ENCODE results near the gene MPHOSPH9. TPM values are rescaled to one million over a fixed set of nuclear protein-coding genes. Genes with fewer than 3 reads are reported as not detected.
A peak's percentile ranks its signal among the peaks of the same experiment; 100 is the strongest.

The MPHOSPH9 gene
- total RNA-seq, 2 experiments from 2014 or later, result 134 to 162 TPM

GRCh38 chr12:123150744-123151456 is 82.0 kb downstream of the MPHOSPH9 start, which contains the start of gene PITPNM2:
Gene PITPNM2 (minus strand): TSS chr12:123151090. CDS start chr12:123034590, 116,500 bp downstream.
- Mint-ChIP-seq H3K4me1 (peaks cover 40% of the 10 kb centered on the region), H3K36me3 (ENCODE audit: low read depth) (peaks cover 43% of the 10 kb centered on the region), H3K9me3 (no peaks in the 10 kb centered on the region), H3K27me3 (peaks cover 11% of the 10 kb centered on the region), H3K4me3 (peak within 1 kb of the TSS; percentile 79), H3K27ac (peak within 1 kb of the TSS; percentile 81)
- ChIA-PET CTCF (interaction anchor here (0.6 to 2.4 kb wide), 9 partner anchors 11 to 217 kb away, joined by 3 to 9 read pairs (median 4); partner anchors contain the start of genes MPHOSPH9 and MTRFR), POLR2A (interaction anchor here (0.6 kb wide), 2 partner anchors 100 to 118 kb away, joined by 3 read pairs; no protein-coding TSS in a partner anchor)
- peak; percentile 61 for DNase-seq

- POLR2A ChIA-PET, result interaction anchor here (0.6 kb wide), 1 partner anchor 99 kb away, joined by 3 read pairs; no protein-coding TSS in a partner anchor
- CTCF ChIA-PET, result interaction anchor here (0.6 to 1.9 kb wide), 4 partner anchors 18 to 216 kb away, joined by 3 to 9 read pairs (median 4); no protein-coding TSS in a partner anchor
Observed at GRCh38 chr12:123150275-123150743, 82.6 kb downstream of the MPHOSPH9 start.

GRCh38 chr12:123149501-123150274 is 83.3 kb downstream of the MPHOSPH9 start:
- H3K9me3 Mint-ChIP-seq, result no peaks in the 10 kb centered on the region
- peak overlapping the region; percentile 81 for H3K27ac Mint-ChIP-seq
- DNase-seq, result no peak
- H3K4me1 Mint-ChIP-seq, result peaks cover 40% of the 10 kb centered on the region
- ChIA-PET POLR2A (no interaction called here), CTCF (interaction anchor here (1.7 to 1.9 kb wide), 2 partner anchors 18 to 106 kb away, joined by 3 to 9 read pairs; no protein-coding TSS in a partner anchor)
- peaks cover 45% of the 10 kb centered on the region for H3K36me3 Mint-ChIP-seq (ENCODE audit: low read depth)
- peak overlapping the region; percentile 79 for H3K4me3 Mint-ChIP-seq
- peaks cover 11% of the 10 kb centered on the region for H3K27me3 Mint-ChIP-seq

More at GRCh38 chr12:123150275-123150743, 82.6 kb downstream of the MPHOSPH9 start:
- Mint-ChIP-seq H3K36me3 (ENCODE audit: low read depth) (peaks cover 44% of the 10 kb centered on the region), H3K27ac (peak overlapping the region; percentile 57), H3K27me3 (peaks cover 11% of the 10 kb centered on the region), H3K4me3 (peak overlapping the region; percentile 79), H3K4me1 (peaks cover 40% of the 10 kb centered on the region), H3K9me3 (no peaks in the 10 kb centered on the region)
- DNase-seq, result peak; percentile 18

GRCh38 chr12:123149088-123149487 is 83.9 kb downstream of the MPHOSPH9 start:
- Mint-ChIP-seq H3K4me1 (peaks cover 41% of the 10 kb centered on the region), H3K36me3 (ENCODE audit: low read depth) (peaks cover 39% of the 10 kb centered on the region), H3K27ac (no peak overlapping the region), H3K27me3 (peaks cover 11% of the 10 kb centered on the region), H3K4me3 (peak overlapping the region; percentile 79), H3K9me3 (no peaks in the 10 kb centered on the region)
- POLR2A ChIA-PET, result no interaction called here
- no peak for DNase-seq
- CTCF ChIA-PET, result interaction anchor here (1.7 kb wide), 1 partner anchor 17 kb away, joined by 3 read pairs; no protein-coding TSS in a partner anchor

- Mint-ChIP-seq H3K9me3 (no peaks in the 10 kb centered on the region), H3K27me3 (peaks cover 11% of the 10 kb centered on the region), H3K36me3 (ENCODE audit: low read depth) (peaks cover 36% of the 10 kb centered on the region), H3K27ac (no peak overlapping the region), H3K4me3 (peak overlapping the region; percentile 53), H3K4me1 (peaks cover 42% of the 10 kb centered on the region)
- POLR2A ChIA-PET, result no interaction called here
- CTCF ChIA-PET, result no interaction called here
- no peak for DNase-seq
Observed at GRCh38 chr12:123148655-123149054, 84.3 kb downstream of the MPHOSPH9 start.

GRCh38 chr12:123148223-123148622 is 84.7 kb downstream of the MPHOSPH9 start:
- no peak overlapping the region for H3K4me3 Mint-ChIP-seq
- H3K27me3 Mint-ChIP-seq, result peaks cover 11% of the 10 kb centered on the region
- H3K9me3 Mint-ChIP-seq, result no peaks in the 10 kb centered on the region
- CTCF ChIA-PET, result no interaction called here
- peaks cover 34% of the 10 kb centered on the region for H3K36me3 Mint-ChIP-seq (ENCODE audit: low read depth)
- DNase-seq, result no peak
- no peak overlapping the region for H3K27ac Mint-ChIP-seq
- POLR2A ChIA-PET, result no interaction called here
- peaks cover 40% of the 10 kb centered on the region for H3K4me1 Mint-ChIP-seq

- ChIA-PET POLR2A (no interaction called here), CTCF (interaction anchor here (1.3 kb wide), 1 partner anchor 10 kb away, joined by 3 read pairs; no protein-coding TSS in a partner anchor)
- Mint-ChIP-seq H3K36me3 (ENCODE audit: low read depth) (peaks cover 22% of the 10 kb centered on the region), H3K9me3 (no peaks in the 10 kb centered on the region), H3K4me1 (peaks cover 37% of the 10 kb centered on the region), H3K4me3 (no peak overlapping the region), H3K27ac (no peak overlapping the region), H3K27me3 (peaks cover 11% of the 10 kb centered on the region)
- no peak for DNase-seq
Observed at GRCh38 chr12:123145211-123145610, 87.7 kb downstream of the MPHOSPH9 start.

GRCh38 chr12:123143736-123144461 is 89.0 kb downstream of the MPHOSPH9 start:
- CTCF ChIA-PET, result interaction anchor here (1.3 kb wide), 2 partner anchors 9 to 24 kb away, joined by 3 to 5 read pairs; no protein-coding TSS in a partner anchor
- H3K9me3 Mint-ChIP-seq, result no peaks in the 10 kb centered on the region
- no peak overlapping the region for H3K4me3 Mint-ChIP-seq
- POLR2A ChIA-PET, result interaction anchor here (0.6 kb wide), 2 partner anchors 52 to 74 kb away, joined by 3 to 4 read pairs; no protein-coding TSS in a partner anchor
- peaks cover 33% of the 10 kb centered on the region for H3K4me1 Mint-ChIP-seq
- no peak overlapping the region for H3K27ac Mint-ChIP-seq
- peaks cover 14% of the 10 kb centered on the region for H3K36me3 Mint-ChIP-seq (ENCODE audit: low read depth)
- H3K27me3 Mint-ChIP-seq, result no peaks in the 10 kb centered on the region
- DNase-seq, result no peak

- no peak overlapping the region for H3K4me3 Mint-ChIP-seq
- H3K27me3 Mint-ChIP-seq, result no peaks in the 10 kb centered on the region
- no peaks in the 10 kb centered on the region for H3K9me3 Mint-ChIP-seq
- peaks cover 25% of the 10 kb centered on the region for H3K4me1 Mint-ChIP-seq
- H3K36me3 Mint-ChIP-seq (ENCODE audit: low read depth), result peaks cover 6% of the 10 kb centered on the region
- POLR2A ChIA-PET, result interaction anchor here (0.6 kb wide), 1 partner anchor 53 kb away, joined by 3 read pairs; no protein-coding TSS in a partner anchor
- no peak overlapping the region for H3K27ac Mint-ChIP-seq
- CTCF ChIA-PET, result interaction anchor here (1.3 kb wide), 1 partner anchor 23 kb away, joined by 5 read pairs; no protein-coding TSS in a partner anchor
- no peak for DNase-seq
Observed at GRCh38 chr12:123142921-123143735, 89.8 kb downstream of the MPHOSPH9 start.

GRCh38 chr12:123142518-123142840 is 90.5 kb downstream of the MPHOSPH9 start:
- DNase-seq, result no peak
- ChIA-PET CTCF (no interaction called here), POLR2A (no interaction called here)
- no peaks in the 10 kb centered on the region for H3K27me3 Mint-ChIP-seq
- H3K36me3 Mint-ChIP-seq (ENCODE audit: low read depth), result peaks cover 6% of the 10 kb centered on the region
- H3K27ac Mint-ChIP-seq, result no peak overlapping the region
- no peak overlapping the region for H3K4me3 Mint-ChIP-seq
- no peaks in the 10 kb centered on the region for H3K9me3 Mint-ChIP-seq
- peaks cover 22% of the 10 kb centered on the region for H3K4me1 Mint-ChIP-seq

- Mint-ChIP-seq H3K4me1 (peaks cover 21% of the 10 kb centered on the region), H3K27ac (no peak overlapping the region), H3K9me3 (no peaks in the 10 kb centered on the region), H3K27me3 (no peaks in the 10 kb centered on the region), H3K4me3 (no peak overlapping the region), H3K36me3 (ENCODE audit: low read depth) (peaks cover 6% of the 10 kb centered on the region)
- ChIA-PET POLR2A (no interaction called here), CTCF (interaction anchor here (0.9 to 1.0 kb wide), 2 partner anchors 12 to 19 kb away, joined by 3 to 4 read pairs; no protein-coding TSS in a partner anchor)
- DNase-seq, result no peak
Observed at GRCh38 chr12:123141615-123142517, 91.1 kb downstream of the MPHOSPH9 start.
